ENCODE measurements around the gene TTLL10.

The TTLL10 gene

GRCh38 chr1:1207571-1207892 lies 33.9 kb downstream of the TTLL10 start:
- no peak for DNase-seq

- no peak for DNase-seq
These were observed 35.2 kb downstream of the TTLL10 start for GRCh38 chr1:1208713-1209433.

GRCh38 chr1:1210726-1211540 lies 37.3 kb downstream of the TTLL10 start:
- DNase-seq = no peak

GRCh38 chr1:1211541-1212441 lies 38.1 kb downstream of the TTLL10 start:
- DNase-seq = no peak

- DNase-seq = no peak
These were observed 39.2 kb downstream of the TTLL10 start for GRCh38 chr1:1212780-1213344.

DNA sequence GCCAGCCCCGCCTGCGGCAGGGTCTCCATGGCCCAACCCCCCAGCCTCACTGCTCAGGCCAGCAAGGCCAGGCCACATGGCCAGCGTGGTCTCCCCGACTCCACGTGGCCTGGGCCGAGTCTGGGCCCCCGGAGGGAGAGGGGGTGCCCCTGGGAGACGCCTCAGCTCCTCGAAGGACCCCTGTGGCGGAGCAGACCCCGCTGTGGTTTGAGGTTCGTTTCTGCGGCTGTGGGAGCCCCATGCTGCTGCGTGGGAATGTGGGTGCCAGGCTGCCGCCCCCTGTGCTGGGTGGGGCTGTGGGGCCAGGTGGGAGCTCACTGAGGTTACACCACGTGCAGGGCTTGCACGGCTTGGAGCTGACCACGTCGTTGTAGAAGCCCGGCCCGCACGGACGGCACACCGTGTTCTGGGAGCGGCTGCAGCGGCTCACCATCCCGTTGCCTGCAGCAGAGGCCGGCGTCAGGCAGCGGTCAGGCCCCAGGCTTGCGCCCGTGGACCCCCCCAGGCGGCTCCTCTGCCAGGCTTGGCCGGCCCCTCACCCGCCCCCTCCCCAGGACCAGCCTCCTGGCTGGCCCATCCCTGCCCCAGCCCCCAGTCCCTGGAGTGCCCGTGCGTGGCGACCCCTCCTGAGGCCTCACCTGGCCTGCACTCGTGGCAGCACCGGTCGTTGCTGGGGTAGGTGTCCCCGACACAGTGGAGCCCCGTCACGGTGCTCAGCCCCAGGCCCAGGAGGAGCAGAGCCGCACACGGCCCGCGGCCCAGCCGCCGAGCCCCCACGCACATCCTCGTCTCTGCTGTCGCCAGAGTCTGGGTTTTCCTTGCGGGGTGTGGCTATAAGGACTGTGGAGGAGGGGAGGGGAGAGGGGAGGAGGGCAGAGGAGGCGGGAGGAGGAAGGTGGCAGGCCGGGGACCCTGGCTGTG lies 39.9 kb downstream of the TTLL10 start, which contains the start of gene TNFRSF4:
TSS of gene TNFRSF4 (minus strand) at position 809 of the 921 bp plus-strand sequence. CDS start at position 783, 26 bp downstream.
- DNase-seq = no peak

DNA sequence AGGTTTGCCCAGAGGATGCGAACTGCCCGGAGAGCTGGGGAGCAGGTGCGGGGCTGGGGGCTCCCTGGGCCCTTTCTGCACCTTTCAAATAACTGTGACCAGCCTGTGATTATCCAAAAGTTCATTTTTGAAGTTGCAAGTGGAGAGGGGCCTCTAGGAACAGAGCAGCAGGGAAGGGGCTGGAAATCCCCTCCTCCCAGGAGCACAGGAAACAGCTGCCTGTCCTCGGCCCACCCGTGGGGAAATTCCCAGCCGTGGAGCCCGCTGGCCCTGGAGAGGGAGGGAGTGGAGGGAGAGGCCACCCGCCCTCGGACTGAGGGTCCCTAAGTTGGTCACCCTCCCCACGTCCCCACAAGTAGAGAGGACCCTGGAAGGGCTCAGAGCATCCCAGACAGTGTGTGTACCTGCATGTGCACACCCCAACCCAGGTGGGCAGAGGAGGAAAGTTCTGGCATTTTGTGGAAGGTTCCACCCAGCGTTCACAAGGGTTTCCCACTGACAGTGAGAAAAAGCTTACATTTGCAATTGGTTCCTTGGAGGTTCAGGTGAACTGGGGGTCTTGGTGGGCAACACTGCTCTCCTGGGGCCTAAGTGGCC lies 41.5 kb downstream of the TTLL10 start:
- no peak for DNase-seq

- DNase-seq = no peak
These were observed 42.4 kb downstream of the TTLL10 start for GRCh38 chr1:1215881-1216605.

DNA sequence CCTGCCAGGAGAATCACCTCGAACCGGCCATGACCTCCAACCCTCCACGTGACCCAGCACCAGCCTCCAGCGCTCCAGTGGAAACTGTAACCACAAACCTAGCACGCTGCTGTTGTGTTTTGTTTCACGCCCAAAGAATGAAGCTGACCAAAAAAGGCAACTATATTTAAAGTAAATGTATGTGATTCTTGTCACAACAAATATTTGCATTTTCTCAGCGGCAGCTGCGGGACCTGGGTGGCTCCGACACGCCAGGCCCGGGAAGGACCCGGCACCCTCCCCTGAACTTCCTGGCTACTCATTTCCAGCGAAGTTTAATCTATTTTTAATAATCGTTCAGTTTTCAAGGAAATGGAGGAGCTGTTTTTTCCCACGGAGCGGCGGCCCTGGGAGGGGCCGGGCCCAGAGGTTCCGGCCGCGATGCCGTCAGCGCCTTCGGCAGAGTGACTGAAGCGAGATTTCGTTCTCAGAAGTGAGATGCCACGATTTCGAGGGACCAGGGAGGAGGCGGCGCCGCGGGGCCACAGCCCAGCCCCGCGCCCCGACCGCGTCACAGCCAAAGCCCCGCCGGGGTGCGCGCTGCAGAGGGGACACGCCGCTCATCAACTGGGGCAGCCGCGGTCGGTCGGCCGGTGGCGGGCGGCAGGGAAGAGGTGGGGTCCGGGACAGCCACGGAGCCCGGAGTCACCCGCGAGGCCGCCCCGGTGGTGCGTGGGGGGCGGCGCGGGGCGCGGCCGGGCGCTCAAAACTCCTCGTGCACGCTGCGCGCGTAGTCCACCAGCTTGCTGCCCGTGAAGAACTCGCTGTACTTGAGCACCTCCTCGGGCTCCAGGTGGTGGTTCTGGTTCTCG lies 43.3 kb downstream of the TTLL10 start:
- DNase-seq = no peak

DNA sequence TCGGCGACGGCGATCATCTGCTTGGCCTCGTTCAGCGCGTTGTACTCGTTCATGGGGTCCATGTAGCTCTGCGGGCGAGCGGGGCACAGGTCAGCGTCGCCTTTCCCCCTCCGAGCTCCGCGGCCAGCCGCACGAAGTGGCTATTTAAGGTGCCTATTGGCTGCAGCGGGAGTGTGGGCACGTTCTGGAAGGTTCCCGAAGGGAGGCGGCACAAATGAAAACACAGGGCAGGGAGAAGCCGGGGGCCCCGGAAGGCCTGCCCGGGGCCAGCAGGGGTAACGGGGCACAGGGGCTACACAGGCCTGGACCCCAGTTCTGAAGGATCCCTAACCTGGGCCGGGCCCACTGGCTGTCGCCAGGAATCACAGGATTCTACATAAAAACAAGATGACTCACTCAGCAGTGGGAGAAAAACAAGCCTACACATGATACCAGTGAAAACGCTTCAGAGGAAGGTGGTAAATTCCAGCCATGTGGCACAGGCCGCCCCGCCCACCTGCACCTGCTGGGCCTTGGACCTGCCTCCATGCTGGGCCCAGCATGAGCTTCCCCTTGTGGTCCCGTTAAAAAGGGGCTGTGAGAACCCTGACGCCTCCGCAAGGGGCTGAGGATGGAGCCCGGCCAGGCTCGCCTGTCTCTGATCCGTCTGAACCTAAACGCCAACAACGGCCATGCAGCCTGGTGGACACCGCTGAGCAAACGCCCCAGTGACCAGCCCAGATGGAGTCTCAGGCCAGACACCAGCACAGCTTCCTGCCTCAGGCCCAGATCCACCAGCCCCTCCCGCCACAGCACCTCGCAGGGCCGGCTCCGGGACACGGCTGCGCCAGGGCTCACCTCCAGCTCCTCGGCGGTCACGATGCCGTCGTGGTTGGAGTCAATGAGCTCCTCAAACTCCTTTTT lies 44.2 kb downstream of the TTLL10 start:
- DNase-seq = no peak

DNA sequence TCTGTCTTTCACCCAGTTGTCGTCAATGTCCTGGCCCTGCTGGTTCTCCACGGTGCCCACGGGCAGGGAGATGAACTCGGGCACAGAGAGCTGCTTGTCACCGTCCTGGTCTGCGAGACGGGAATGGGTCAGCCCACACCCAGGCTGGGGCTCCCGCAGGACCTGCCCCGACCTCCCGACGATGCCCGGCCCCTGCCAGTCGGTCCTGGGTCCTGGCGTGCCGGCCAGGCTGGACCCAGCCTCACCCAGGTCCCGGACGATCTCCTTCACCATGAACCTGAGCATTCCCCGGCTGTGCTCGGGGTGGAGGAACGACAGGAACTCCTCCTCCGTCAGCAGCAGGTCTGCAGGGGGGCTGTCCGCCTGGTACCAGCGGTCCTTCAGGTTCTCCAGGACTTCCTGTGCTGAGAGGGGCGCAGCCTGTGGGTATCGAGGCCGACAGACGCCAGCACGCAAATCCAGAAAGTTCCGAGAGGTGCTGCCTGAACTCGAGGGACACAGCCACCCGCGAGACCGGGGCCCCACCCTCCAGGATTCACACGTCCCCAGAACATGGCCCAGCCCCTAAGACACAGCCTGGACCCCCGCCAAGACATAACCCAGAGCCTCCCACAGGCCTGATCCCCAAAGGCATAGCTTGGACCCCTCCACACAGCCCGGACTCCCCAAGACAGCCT lies 45.0 kb downstream of the TTLL10 start:
- DNase-seq = no peak

GRCh38 chr1:1219341-1219740 lies 45.7 kb downstream of the TTLL10 start:
- DNase-seq = no peak

- no peak for DNase-seq
These were observed 46.5 kb downstream of the TTLL10 start for GRCh38 chr1:1220197-1220596.

- DNase-seq = no peak
These were observed 48.4 kb downstream of the TTLL10 start for GRCh38 chr1:1221887-1222574.

DNA sequence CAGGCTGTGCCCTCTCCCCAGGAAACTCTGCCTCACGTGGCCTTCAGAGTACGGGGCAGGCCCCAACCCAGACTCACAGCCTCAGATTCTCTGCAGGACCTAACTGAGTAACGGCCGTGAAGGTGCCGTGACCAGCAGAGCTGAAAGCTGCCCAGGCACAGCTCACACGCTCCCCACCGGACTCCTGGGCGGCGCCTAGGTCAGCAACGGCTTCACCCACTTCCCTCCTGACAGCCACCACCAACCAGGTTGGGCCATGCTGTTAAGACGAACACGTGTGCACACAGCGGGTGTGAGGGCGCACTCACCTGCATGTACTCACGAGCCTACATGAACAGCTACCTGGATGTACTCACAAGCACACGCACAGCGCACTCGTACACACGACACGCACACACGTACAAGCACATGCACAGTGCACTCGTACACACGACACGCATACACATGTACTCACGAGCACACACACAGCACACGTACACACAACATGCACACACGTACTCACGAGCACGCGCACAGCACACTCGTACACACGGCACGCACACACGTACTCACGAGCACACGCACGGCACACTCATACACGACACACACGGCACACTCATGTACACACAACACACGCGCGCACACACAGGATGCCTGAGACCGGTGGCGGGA lies 49.0 kb downstream of the TTLL10 start:
- DNase-seq = no peak

- DNase-seq = no peak
These were observed 49.6 kb downstream of the TTLL10 start for GRCh38 chr1:1223321-1223720.

- no peak for DNase-seq
These were observed 50.2 kb downstream of the TTLL10 start for GRCh38 chr1:1223891-1224290.
